ENCODE results near the gene TSKU. TPM values are rescaled to one million over a fixed set of nuclear protein-coding genes. Genes with fewer than 3 reads are reported as not detected.
A peak's percentile ranks its signal among the peaks of the same experiment; 100 is the strongest.

The TSKU gene
- total and polyA plus RNA-seq, 2 experiments from 2014 or later, result 30.6 to 30.8 TPM

GRCh38 chr11:76787271-76787670 is 4.1 kb downstream of the TSKU start:
- in situ Hi-C loops (cut with MboI), result no loop called here

GRCh38 chr11:76787911-76788596 is 4.9 kb downstream of the TSKU start:
- Histone ChIP-seq H3K79me2 (ENCODE audit: insufficient read depth) (peaks cover 92% of the 10 kb centered on the region), H3K27ac (no peak overlapping the region), H3K4me3 (no peak overlapping the region), H2AFZ (no peak overlapping the region), H3K9ac (no peak overlapping the region), H3K4me2 (ENCODE audit: unreplicated experiment) (no peak overlapping the region), H4K20me1 (ENCODE audit: insufficient read depth) (peaks cover 11% of the 10 kb centered on the region; the same call in 1 of the 2 replicates), H3F3A (ENCODE audit: insufficient read depth) (0 out of 2 replicates have a peak, but pooled peaks cover 12% of the 10 kb centered on the region), H3K4me1 (ENCODE audit: insufficient read depth) (peaks cover 37% of the 10 kb centered on the region), H3K9me2 (ENCODE audit: insufficient read depth) (no peaks in the 10 kb centered on the region), H3K9me3 (ENCODE audit: low read depth) (no peaks in the 10 kb centered on the region), H3K27me3 (replicated peaks; ENCODE audit: insufficient read depth) (no peaks in the 10 kb centered on the region), H3K36me3 (ENCODE audit: low read depth) (no peaks in the 10 kb centered on the region)
- 32 to 38% methylated on average over 12 of the region's 12 CpGs for WGBS, 2 experiments (ENCODE audit: low coverage in 1 of 2, low lambda C conversion rate in 2 of 2, missing lambda C conversion rate in 2 of 2)
- DNase-seq, result peak; percentile 69
- in situ Hi-C loops (cut with MboI), result no loop called here
- TF ChIP-seq EZH2 (IDR thresholded peaks at IDR 0.05; ENCODE audit: insufficient read depth, poor library complexity, severe bottlenecking) (no peak), EZH2phosphoT487 (IDR thresholded peaks at IDR 0.05; ENCODE audit: insufficient read depth, low read depth) (no peak)

More at GRCh38 chr11:76787271-76787670, 4.1 kb downstream of the TSKU start:
- WGBS, 2 experiments (ENCODE audit: low coverage in 1 of 2, low lambda C conversion rate in 2 of 2, missing lambda C conversion rate in 2 of 2), result 62 to 67% methylated on average over 4 of the region's 4 CpGs
- H3K27me3 ChIP-seq (replicated peaks; ENCODE audit: insufficient read depth), result no peaks in the 10 kb centered on the region
- H3K27ac ChIP-seq, result no peak overlapping the region
- DNase-seq, result no peak
- H3K79me2 ChIP-seq (ENCODE audit: insufficient read depth), result peaks cover 84% of the 10 kb centered on the region
- no peaks in the 10 kb centered on the region for H3K36me3 ChIP-seq (ENCODE audit: low read depth)
- peaks cover 11% of the 10 kb centered on the region; the same call in 1 of the 2 replicates for H4K20me1 ChIP-seq (ENCODE audit: insufficient read depth)
- H3K4me1 ChIP-seq (ENCODE audit: insufficient read depth), result peaks cover 31% of the 10 kb centered on the region
- H2AFZ ChIP-seq, result no peak overlapping the region
- no peak overlapping the region for H3K4me2 ChIP-seq (ENCODE audit: unreplicated experiment)
- H3K9me3 ChIP-seq (ENCODE audit: low read depth), result no peaks in the 10 kb centered on the region
- H3F3A ChIP-seq (ENCODE audit: insufficient read depth), result peaks cover 12% of the 10 kb centered on the region; the same call in 1 of the 2 replicates
- H3K4me3 ChIP-seq, result no peak overlapping the region
- TF ChIP-seq EZH2 (IDR thresholded peaks at IDR 0.05; ENCODE audit: insufficient read depth, poor library complexity, severe bottlenecking), result no peak
- no peak for TF ChIP-seq EZH2phosphoT487 (IDR thresholded peaks at IDR 0.05; ENCODE audit: insufficient read depth, low read depth)
- H3K9ac ChIP-seq, result no peak overlapping the region
- H3K9me2 ChIP-seq (ENCODE audit: insufficient read depth), result no peaks in the 10 kb centered on the region

- in situ Hi-C loops (cut with MboI), result no loop called here
- 87 to 88% methylated on average over 9 to 10 of the region's 10 CpGs for whole genome bisulfite sequencing, 2 experiments (ENCODE audit: low coverage in 1 of 2, low lambda C conversion rate in 2 of 2, missing lambda C conversion rate in 2 of 2)
- no peak overlapping the region for H3K27ac ChIP-seq
- DNase-seq, result no peak
- no peak for TF ChIP-seq EZH2phosphoT487 (IDR thresholded peaks at IDR 0.05; ENCODE audit: insufficient read depth, low read depth)
- TF ChIP-seq EZH2 (IDR thresholded peaks at IDR 0.05; ENCODE audit: insufficient read depth, poor library complexity, severe bottlenecking), result no peak
- H3F3A ChIP-seq (ENCODE audit: insufficient read depth), result 0 out of 2 replicates have a peak, but pooled peaks cover 12% of the 10 kb centered on the region
- H3K79me2 ChIP-seq (ENCODE audit: insufficient read depth), result peaks cover 100% of the 10 kb centered on the region
- no peak overlapping the region for H3K4me3 ChIP-seq
- no peaks in the 10 kb centered on the region for H3K9me3 ChIP-seq (ENCODE audit: low read depth)
- H4K20me1 ChIP-seq (ENCODE audit: insufficient read depth), result peaks cover 11% of the 10 kb centered on the region; the same call in 1 of the 2 replicates
- no peak overlapping the region for H3K4me2 ChIP-seq (ENCODE audit: unreplicated experiment)
- H3K9me2 ChIP-seq (ENCODE audit: insufficient read depth), result no peaks in the 10 kb centered on the region
- no peak overlapping the region for H2AFZ ChIP-seq
- H3K36me3 ChIP-seq (ENCODE audit: low read depth), result no peaks in the 10 kb centered on the region
- H3K4me1 ChIP-seq (ENCODE audit: insufficient read depth), result peaks cover 37% of the 10 kb centered on the region
- no peak overlapping the region for H3K9ac ChIP-seq
- H3K27me3 ChIP-seq (replicated peaks; ENCODE audit: insufficient read depth), result no peaks in the 10 kb centered on the region
These were observed 5.7 kb downstream of the TSKU start for GRCh38 chr11:76788661-76789442.

GRCh38 chr11:76789443-76789719 is 6.2 kb downstream of the TSKU start:
- Histone ChIP-seq H3K4me2 (ENCODE audit: unreplicated experiment) (no peak overlapping the region), H3F3A (ENCODE audit: insufficient read depth) (0 out of 2 replicates have a peak, but pooled peaks cover 12% of the 10 kb centered on the region), H2AFZ (no peak overlapping the region), H3K9ac (no peak overlapping the region), H3K79me2 (ENCODE audit: insufficient read depth) (peaks cover 100% of the 10 kb centered on the region), H3K9me2 (ENCODE audit: insufficient read depth) (no peaks in the 10 kb centered on the region), H3K4me1 (ENCODE audit: insufficient read depth) (peaks cover 37% of the 10 kb centered on the region), H3K27ac (no peak overlapping the region), H3K27me3 (replicated peaks; ENCODE audit: insufficient read depth) (no peaks in the 10 kb centered on the region), H3K9me3 (ENCODE audit: low read depth) (no peaks in the 10 kb centered on the region), H3K4me3 (no peak overlapping the region), H3K36me3 (ENCODE audit: low read depth) (no peaks in the 10 kb centered on the region), H4K20me1 (ENCODE audit: insufficient read depth) (peaks cover 11% of the 10 kb centered on the region; the same call in 1 of the 2 replicates)
- DNase-seq, result no peak
- in situ Hi-C loops (cut with MboI), result no loop called here
- no peak for TF ChIP-seq EZH2 (IDR thresholded peaks at IDR 0.05; ENCODE audit: insufficient read depth, poor library complexity, severe bottlenecking)
- no peak for TF ChIP-seq EZH2phosphoT487 (IDR thresholded peaks at IDR 0.05; ENCODE audit: insufficient read depth, low read depth)
- 91 to 94% methylated on average over 2 of the region's 2 CpGs for WGBS, 2 experiments (ENCODE audit: low coverage in 1 of 2, low lambda C conversion rate in 2 of 2, missing lambda C conversion rate in 2 of 2)
